ENCODE measurements around the gene CC2D1B. TPM values are rescaled to one million over a fixed set of nuclear protein-coding genes. Genes with fewer than 3 reads are reported as not detected.
A peak's percentile ranks its signal among the peaks of the same experiment; 100 is the strongest.
"Not testable (repeated sequence)": the region's sequence is repeated elsewhere in the genome, so short reads cannot be mapped to it uniquely, and the experiment has no call there.

Gene CC2D1B, protein sequence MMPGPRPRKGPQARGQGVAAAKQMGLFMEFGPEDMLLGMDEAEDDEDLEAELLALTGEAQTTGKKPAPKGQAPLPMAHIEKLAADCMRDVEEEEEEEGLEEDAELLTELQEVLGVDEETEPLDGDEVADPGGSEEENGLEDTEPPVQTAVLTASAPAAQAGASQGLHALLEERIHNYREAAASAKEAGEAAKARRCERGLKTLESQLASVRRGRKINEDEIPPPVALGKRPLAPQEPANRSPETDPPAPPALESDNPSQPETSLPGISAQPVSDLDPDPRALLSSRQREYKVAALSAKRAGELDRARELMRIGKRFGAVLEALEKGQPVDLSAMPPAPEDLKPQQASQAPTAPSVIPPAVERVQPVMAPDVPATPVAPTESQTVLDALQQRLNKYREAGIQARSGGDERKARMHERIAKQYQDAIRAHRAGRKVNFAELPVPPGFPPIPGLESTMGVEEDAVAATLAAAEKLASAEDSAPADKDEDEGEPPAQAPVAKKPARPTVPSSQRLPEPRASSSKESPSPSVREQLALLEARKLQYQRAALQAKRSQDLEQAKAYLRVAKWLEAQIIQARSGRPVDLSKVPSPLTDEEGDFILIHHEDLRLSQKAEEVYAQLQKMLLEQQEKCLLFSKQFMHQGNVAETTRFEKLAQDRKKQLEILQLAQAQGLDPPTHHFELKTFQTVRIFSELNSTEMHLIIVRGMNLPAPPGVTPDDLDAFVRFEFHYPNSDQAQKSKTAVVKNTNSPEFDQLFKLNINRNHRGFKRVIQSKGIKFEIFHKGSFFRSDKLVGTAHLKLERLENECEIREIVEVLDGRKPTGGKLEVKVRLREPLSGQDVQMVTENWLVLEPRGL
- 21.3 TPM for polyA plus RNA-seq (ENCODE audit: insufficient read length)

DNA sequence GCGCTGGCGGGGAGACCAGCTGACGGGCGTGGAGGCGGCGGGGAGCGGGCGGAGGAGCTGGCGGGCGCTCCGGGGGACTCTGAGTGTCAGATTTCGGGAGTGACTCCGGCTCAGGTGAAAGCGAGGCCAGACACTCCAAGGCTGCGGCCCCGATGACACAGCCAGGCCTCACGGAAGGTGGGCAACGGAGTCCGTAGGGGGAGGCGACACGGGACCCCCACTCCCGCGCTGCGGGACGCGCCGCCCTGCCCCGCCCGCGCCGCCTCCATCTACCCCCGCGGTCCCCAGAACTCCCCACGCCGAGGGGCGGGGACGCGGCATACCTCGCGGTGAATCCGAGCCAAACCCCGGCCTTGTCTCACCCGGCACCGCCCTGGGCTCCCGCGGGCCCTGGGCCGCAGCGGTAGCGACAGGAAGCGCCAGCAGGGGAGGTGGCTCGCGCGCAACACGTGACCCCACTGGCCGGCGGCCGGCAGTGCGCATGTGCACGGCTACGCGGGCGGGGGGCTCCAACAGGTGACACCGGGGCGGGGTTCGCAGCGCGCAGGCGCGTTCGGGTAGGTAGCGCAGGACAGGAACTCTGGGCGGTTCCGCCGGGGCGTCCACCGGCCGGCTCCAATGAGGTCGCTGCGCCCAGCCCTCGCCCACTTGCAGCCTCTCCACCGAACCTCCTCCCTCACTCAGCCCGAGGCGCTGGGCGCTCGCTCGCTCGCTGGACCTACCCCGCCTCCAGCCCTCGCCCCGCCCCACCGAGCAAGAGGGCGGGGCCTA is at the start of gene CC2D1B:
CC2D1B (minus strand) TSS at position 460 of the 771 bp plus-strand sequence. CDS start 1,585 bp downstream, outside the sequence.
- DNase-seq: peak; percentile 95

DNA sequence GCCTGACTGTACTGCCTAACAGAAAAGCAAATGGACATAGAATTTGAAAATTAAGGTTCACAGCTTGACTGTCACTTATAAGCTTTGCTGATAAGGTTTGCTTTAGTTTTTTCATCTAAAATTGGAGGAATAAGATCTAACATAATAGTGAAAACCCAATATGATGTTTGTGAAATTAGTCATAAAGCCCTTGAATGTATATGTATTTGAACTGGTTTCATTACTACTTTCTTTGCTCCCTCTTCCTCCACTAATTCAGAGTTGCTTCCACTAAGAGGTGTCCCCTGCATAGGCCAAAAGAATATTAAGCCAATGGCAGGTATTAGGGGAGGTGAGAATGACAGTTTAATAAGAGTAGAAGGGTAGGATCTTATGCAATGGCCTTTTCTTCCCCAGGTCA is 48.9 kb upstream of the CC2D1B start:
- no peak for DNase-seq

DNA sequence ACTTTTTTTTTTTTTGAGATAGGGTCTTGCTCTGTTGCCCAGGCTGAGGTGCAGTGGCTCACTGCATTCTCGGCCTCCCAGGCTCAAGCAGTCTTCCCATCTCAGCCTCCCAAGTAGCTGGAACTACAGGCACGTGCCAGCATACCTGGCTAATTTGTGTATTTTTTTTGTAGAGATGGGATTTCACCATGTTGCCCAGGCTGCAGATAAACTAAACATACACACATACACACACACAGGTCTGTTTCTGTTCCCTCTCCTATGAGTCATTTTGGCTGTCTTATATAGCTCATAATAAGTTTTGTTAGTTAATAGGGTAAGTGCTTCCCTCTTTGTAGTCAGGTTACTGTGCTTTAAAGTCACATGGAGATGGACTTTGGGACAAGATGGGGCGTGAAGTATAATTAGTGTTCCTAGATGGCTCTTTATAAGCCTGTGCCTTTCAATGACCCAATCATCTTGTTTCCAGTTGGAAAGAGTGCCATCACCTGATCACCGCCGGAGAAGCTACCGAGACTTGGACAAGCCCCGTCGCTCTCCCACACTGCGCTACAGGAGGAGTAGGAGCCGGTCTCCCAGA is 47.5 kb upstream of the CC2D1B start:
- no peak for DNase-seq

DNA sequence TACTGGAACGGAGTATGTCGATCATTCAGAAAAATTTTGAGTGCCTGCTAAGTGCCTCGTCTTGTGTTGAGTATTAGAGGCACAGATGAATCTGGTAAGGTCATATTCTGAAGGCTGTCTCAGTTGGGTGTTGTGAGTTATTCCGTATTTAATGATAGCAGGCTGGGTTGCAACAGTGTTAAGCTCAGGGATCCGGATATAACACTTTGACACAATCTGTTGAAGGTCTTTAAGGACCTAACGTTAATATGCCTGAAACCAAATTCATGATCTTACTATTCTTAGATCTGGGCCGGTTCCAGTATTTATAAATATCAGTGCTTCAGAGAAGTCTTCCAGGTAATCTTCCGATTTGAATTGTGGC is 39.0 kb upstream of the CC2D1B start:
- DNase-seq: no peak

DNA sequence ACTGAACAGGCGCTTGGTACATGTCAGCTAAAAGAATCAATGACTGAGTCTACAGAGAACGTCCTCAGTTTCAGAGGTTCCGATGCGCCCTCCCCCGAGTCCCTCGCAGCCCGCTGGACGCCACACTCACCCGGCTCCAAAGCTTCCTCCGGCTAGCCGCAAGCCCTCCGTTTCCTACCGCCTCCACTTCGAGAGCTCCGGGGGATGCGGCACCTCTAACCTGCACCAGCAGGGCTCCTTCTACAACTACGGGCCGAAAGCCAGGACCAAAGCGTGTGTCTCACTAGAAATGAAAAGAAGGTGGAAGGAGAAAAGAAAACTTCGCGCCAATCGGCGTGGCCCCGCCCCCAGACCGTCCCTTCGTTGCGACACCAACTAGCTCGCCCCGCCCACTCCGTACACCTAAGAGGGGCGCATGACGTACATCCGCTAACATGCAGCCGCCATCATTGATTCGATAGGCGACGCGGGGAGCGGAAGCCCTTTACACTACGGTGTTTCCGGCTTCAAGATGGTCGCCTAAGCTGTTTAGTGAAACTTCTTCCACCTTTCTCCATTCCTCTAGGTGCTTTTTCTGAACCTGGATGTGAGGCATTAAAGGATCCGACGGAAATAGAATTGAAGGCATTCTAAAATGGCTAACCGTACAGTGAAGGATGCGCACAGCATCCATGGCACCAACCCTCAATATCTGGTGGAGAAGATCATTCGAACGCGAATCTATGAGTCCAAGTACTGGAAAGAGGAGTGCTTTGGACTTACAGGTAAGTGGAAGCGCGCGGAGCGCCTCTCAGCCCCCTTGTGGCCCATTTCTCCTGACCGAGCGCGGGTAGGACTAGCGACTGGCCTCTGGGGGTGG is 38.3 kb upstream of the CC2D1B start, which contains the start of the genes ORC1 and PRPF38A:
ORC1 (minus strand) TSS at position 308 of the 859 bp plus-strand sequence. CDS start 2,200 bp downstream, outside the sequence.
PRPF38A (plus strand) TSS at position 487 of the 859 bp plus-strand sequence; CDS start at position 635, 148 bp downstream.
- peak; percentile 97 for DNase-seq

DNA sequence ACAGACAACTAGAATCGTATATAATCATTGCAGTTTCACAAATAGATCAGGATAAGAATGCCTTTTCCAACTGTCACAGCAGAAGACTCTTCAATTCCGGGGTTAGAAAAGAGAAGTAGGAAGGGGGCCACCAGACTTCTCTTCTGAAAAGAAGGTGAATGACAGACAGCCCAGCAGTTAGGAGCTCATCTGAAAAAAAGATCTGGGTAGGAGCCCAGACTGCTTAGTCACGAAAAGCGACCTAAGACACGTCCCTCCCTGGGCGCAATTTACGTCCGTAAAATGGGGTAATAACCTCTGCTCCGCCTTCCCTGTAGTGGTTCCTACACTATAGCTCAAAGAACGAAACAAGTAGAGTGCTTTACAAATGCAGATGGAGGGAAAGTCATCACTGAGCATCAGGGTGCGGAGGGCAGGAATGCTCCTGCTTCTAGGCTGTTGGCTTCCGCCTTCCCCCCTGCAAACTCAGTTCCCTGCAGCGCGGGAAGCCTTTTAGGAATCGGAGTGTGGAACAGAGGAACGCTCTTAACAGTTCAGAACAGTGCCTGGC is 37.6 kb upstream of the CC2D1B start:
- DNase-seq: peak; percentile 25

DNA sequence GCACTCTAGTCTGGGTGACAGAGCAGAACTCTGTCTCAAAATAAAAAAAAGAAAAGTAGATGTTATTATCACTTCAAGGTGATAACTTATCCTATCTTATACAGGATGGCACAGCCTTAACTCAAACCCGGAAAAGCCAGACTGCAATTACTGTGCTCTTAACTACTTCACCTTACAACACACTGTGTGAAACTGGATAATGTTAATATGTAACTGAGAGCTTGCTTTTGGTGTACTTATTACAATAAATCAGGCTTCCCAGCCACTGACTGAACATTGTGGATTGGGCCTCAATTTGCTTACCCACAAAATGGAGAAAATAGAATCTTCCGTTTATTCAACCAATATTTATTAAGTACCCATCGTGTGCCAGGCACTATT is 36.8 kb upstream of the CC2D1B start:
- no peak for DNase-seq

DNA sequence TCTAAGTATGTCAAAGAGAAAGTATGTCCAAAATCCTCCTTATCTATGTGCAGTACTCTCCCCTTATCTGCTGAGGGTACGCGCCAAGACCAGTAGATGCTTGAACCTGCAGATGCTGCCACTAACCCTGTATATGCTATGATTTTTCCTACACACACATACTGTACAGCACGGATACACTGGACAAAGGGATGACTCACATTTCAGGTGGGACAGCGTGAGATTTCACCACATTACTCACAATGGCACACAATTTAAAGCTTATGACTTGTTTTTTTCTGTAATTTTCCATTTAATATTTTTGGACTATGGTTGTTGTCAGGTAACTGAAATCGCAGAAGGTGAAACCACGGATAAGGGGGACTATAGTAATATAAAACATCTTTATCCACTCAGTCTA is 34.1 kb upstream of the CC2D1B start:
- DNase-seq: no peak

DNA sequence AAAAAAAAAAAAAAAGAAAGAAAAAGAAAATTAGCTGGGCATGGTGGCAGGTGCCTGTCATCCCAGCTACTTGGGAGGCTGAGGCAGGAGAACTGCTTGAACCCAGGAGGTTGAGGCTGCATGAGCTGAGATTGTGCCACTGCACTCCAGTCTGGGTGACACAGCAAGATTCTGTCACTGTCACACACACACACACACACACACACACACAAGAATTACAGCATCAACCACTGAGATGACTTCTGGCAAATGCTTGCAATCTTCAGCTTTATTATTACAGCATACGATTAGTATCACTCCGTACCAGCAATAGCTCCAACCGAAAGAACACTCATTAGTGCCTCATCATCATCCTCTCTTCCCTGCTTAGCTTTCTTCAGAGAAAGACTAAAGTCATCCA is 33.6 kb upstream of the CC2D1B start:
- DNase-seq: no peak

DNA sequence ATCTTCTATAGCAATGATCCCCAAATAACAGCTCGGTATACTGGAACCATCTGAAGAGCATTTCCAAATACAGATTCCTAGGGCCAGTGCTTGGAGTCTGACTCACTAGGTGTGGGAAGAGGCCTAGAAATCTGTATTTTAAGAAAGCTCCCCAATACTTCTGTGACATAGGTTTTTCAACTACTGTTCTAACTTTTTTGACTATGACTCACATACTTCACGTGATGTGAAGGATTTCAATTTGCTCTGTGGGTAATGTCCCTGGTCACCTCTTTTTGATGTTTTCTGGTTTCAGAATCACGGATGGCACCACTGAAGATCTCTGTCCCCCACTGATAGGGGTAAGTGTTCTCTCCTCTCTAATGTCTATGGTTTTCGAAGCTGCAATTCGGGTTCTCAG is 27.2 kb upstream of the CC2D1B start:
- DNase-seq: no peak

DNA sequence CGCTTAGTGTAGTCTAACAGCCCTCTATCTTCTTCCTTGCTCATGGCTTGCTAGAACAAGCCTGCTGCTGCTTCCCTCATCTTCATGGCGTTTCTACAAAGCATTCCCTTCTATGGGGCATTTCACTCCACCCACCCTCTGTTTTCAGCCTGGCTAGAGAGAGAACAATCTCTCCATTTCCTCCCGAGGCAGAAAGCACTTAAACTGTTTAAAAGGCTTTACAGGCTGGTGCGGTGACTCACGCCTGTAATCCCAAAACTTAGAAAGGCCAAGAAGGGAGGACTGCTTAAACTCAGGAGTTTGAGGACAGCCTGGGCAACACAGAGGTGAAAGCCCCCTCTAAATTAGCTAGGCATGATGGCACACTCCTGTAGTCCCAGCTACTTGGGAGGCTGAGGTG is 20.5 kb upstream of the CC2D1B start:
- no peak for DNase-seq

DNA sequence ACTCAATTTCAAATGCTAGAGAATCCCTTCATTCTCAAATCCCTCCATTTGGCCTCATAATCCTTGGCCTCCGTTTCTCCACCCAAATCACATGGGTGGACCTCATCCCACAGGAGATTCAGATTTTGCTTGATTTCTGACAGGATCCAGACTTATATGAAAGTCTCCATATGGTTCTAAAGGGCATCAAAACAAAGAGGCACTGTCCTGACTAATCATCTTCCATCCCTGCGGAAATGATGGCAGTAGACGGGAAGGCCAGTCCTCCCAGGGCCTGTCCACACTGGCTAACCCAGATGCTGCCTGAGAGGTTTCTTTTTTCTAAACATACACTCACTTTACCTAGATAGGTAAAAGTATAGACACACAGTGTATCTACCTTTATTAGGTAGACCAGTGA is 19.4 kb upstream of the CC2D1B start:
- DNase-seq: no peak

DNA sequence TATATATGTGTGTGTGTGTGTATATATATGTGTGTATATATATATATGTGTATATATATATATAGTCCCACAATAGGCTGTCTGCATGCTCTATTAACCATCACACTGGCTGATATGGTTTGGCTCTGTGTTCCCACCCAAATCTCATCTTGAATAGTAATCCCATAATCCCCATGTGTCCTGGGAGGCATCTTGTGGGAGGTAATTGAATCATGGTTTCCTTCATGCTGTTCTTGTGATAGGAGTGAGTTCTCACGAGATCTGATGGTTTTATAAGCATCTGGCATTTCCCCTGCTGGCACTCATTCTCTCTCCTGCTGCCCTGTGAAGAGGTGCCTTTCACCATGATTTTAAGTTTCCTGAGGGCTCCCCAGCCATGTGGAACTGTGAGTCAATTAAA is 3.8 kb upstream of the CC2D1B start:
- not testable (repeated sequence) for DNase-seq

DNA sequence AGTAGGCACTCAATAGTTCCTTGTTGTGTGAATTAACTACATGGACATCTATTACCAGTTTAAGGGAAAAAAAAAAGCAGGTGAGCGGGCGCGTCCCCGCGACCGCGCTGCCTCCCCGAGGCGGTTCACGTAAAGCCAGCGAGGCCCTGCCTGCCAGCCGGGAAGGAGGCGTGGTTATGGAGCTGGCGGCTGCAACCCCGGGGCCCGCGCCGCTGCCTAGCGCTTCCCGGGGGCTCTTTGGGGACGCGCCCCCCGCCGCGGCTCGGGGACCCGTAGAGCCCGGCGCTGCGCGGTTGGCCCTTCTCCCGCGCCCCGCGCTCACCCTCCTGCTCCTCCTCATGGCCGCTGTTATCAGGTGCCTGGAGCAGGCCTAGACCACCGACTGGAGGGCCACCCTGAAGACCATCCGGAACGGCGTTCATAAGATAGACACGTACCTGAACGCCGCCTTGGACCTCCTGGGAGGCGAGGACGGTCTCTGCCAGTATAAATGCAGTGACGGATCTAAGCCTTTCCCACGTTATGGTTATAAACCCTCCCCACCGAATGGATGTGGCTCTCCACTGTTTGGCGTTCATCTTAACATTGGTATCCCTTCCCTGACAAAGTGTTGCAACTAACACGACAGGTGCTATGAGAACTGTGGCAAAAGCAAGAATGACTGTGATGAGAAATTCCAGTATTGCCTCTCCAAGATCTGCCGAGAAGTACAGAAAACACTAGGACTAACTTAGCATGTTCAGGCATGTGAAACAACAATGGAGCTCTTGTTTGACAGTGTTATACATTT is 2.6 kb upstream of the CC2D1B start:
- no peak for DNase-seq

DNA sequence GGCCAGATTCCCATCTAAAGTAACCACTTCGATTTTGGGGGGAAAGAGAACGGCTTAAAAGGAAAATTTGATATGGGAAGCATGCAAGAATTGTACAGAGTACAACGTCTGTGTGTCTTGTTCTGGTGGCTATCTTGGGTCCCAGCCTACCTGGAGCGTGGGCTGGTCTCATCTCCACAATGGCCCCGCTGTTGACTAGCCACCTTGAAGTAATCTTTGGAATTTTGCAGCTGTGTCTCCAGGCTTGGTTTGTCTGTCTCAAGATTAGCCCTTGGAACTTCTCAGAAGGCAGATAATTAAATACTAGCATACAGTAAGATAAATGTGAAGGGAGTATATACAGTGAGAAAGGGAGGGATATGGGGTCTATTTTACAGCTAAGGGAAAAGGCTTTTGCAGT is 1.3 kb upstream of the CC2D1B start:
- DNase-seq: no peak

DNA sequence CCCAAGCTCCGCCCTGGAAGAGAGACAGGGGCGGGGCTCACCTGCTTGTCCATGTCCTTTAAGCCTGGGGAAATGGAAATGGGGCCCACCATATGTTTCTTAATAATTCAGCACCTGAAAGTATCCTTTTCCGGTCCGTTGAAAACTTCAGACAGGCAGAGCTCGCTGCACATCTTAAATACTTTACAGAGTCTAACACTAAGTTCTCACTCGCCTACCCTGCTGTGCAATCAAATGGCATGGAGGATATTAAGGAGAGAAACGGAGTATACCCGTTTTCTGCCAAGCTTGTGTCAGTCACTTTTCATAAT is 467 bp upstream of the CC2D1B start:
- DNase-seq: no peak

DNA sequence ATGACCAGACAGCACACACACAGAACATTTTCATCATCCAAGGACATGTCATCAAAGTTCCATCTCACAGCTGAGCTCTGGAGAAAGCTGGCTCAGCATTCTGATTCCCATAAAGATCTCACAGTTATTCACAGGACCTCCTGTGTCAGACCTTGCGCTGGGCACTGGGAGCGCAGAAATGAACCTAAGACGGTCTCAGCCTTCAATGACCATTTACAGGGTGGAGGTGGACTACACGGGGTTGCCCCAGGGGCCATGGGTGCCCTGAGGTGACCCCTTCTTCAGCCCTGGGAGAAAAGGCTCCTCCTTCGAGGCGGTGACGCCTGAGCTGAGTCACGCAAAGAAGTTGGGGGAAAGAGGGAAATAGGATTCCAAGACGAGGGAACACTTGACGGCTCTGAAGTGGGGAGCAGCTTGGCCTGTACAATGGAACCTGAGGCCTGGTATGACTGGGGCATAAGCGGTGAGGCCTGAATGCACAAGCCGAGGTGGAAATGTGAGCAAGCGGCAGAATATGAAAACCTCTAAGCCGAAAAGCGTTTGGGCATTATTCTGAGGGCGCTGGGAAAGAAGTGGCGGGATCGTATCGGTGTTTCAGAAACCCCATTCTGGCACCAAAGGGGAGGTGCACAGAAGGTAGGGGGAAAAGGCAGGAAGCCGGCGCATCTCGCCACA is 797 bp downstream of the CC2D1B start:
- peak; percentile 40 for DNase-seq

DNA sequence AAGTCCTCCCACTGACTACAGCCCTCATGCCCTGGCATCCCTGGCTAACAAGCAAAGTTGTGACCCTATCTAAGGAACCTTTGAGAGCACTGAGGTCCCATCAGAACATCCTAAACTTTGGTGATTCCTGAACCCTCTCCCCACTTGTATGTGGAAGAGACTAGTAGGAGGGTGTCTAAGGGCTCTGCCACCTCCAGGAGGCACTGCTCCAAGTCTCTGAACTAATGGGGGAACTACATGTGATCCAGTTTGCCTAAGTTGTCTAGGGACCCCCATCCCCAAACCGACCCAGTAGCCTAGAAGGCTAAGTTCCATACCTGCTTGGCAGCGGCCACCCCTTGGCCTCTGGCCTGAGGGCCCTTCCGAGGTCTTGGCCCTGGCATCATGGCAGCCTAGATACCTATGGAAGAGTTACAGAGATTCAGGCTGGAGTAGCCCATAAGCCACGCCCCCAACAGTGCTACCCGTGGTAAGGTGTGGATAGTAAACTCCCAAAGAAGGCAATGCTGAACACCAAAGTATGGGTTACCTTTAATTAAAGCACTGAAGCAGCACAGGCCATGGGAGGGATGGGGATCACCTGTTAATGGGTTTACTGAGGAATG is 1.7 kb downstream of the CC2D1B start:
- DNase-seq: no peak

DNA sequence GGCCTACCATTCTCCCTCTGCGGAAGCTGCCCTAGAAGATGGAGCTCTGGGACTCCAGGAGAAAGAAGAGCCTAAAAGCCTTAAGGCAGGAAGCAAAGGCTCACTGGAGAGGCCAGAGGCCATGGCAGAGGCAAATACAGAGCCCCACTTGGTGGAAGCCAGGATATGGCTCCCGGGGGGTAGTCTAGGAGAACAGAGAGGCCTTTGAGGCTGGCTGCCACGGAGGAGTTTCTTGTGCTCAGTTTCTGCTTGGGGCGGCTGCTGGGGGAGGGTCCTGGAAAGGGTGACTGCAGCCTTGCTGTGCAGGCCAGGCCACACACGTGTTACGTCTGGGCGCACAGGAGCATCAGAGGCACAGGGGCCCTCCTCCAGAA is 5.4 kb downstream of the CC2D1B start:
- DNase-seq: no peak

All from hindlimb muscle (tissue), 1 donor.